ENCODE data around the gene SP2. TPM values are rescaled to one million over a fixed set of nuclear protein-coding genes. Genes with fewer than 3 reads are reported as not detected.

Gene SP2
- total and polyA plus RNA-seq, 2 of the 13 experiments (the other 11 are each of a cell fraction or from before 2014, with no cell fraction given) = 1.4 to 4.8 TPM

DNA sequence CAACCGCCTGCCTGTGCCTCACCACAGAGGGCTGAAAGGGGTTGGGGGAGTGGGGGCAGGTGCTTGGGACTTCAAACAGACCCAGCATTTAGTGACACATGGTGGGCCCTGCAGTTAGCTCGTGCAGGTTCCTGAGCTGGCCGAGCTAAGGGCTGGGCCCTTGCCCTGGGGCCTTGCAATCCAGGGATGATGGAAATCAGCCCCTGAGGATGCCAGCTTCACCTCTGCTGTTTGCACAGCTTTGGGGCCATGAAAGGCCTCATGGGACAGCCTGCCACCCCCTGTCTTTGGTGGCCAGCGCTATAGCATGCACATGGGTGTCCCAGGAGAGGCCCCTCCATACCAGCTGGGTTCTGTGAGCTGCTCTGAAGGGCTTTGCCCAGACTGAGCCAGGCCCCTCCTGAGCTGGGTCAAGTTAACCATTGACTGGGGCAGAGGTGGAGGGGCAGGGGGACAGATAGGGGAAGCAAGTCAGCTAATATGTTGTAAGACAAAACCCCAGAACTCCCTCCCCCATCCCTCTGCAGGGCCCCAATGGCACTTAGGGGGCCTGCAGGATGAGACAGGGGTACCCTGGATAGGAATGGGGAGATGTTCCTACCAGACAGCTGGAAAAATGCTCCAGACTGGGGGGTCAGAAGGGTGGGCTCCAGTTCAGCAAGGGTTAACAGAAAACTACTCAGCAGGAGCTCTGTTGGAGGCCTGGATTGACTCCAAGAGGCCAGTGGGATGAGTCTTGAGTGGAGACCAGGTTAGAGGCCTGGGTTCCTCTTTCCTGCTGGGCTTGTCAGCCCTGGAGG, 61.0 kb downstream of the SP2 start (continued):
- TF ChIP-seq SIN3B (IDR thresholded peaks at IDR 0.05; ENCODE audit: low read length) = no peak
- no peak for TF ChIP-seq ZNF224 (CRISPR knock-in tag; IDR thresholded peaks at IDR 0.05)
- TF ChIP-seq, protein P1, sequence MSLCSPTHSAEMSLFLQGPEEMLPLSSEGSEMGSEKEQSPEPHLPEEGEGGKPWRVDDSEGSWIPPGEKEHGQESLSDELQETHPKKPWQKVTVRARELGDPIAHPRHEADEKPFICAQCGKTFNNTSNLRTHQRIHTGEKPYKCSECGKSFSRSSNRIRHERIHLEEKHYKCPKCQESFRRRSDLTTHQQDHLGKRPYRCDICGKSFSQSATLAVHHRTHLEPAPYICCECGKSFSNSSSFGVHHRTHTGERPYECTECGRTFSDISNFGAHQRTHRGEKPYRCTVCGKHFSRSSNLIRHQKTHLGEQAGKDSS (CRISPR knock-in tag; IDR thresholded peaks at IDR 0.05; ENCODE audit: borderline replicate concordance, low read depth) = peak; percentile 66; the same call in 1 of the 2 replicates
- TF ChIP-seq BORCS8-MEF2B (CRISPR knock-in tag; IDR thresholded peaks at IDR 0.05) = no peak
- TF ChIP-seq SPEN (CRISPR knock-in tag; IDR thresholded peaks at IDR 0.05; ENCODE audit: low read depth) = 0 out of 2 replicates have a peak, but pooled peaks have one; percentile 42
- no peak for TF ChIP-seq JDP2 (CRISPR knock-in tag; IDR thresholded peaks at IDR 0.05; ENCODE audit: borderline replicate concordance)
- TF ChIP-seq, protein P2, sequence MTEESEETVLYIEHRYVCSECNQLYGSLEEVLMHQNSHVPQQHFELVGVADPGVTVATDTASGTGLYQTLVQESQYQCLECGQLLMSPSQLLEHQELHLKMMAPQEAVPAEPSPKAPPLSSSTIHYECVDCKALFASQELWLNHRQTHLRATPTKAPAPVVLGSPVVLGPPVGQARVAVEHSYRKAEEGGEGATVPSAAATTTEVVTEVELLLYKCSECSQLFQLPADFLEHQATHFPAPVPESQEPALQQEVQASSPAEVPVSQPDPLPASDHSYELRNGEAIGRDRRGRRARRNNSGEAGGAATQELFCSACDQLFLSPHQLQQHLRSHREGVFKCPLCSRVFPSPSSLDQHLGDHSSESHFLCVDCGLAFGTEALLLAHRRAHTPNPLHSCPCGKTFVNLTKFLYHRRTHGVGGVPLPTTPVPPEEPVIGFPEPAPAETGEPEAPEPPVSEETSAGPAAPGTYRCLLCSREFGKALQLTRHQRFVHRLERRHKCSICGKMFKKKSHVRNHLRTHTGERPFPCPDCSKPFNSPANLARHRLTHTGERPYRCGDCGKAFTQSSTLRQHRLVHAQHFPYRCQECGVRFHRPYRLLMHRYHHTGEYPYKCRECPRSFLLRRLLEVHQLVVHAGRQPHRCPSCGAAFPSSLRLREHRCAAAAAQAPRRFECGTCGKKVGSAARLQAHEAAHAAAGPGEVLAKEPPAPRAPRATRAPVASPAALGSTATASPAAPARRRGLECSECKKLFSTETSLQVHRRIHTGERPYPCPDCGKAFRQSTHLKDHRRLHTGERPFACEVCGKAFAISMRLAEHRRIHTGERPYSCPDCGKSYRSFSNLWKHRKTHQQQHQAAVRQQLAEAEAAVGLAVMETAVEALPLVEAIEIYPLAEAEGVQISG (CRISPR knock-in tag; IDR thresholded peaks at IDR 0.05) = peak; percentile 21; the same call in 1 of the 2 replicates
- no peak for TF ChIP-seq MED8 (CRISPR knock-in tag; IDR thresholded peaks at IDR 0.05; ENCODE audit: insufficient replicate concordance)
- no peak for TF ChIP-seq NCOR1 (IDR thresholded peaks at IDR 0.05; ENCODE audit: borderline replicate concordance, low read length)
- TF ChIP-seq ARHGAP35 (CRISPR knock-in tag; IDR thresholded peaks at IDR 0.05; ENCODE audit: borderline replicate concordance) = no peak
- TF ChIP-seq, protein P3, sequence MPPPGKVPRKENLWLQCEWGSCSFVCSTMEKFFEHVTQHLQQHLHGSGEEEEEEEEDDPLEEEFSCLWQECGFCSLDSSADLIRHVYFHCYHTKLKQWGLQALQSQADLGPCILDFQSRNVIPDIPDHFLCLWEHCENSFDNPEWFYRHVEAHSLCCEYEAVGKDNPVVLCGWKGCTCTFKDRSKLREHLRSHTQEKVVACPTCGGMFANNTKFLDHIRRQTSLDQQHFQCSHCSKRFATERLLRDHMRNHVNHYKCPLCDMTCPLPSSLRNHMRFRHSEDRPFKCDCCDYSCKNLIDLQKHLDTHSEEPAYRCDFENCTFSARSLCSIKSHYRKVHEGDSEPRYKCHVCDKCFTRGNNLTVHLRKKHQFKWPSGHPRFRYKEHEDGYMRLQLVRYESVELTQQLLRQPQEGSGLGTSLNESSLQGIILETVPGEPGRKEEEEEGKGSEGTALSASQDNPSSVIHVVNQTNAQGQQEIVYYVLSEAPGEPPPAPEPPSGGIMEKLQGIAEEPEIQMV (CRISPR knock-in tag; IDR thresholded peaks at IDR 0.05; ENCODE audit: low read depth) = 0 out of 2 replicates have a peak, but pooled peaks have one; percentile 56
- TF ChIP-seq ZNF619 (CRISPR knock-in tag; IDR thresholded peaks at IDR 0.05) = peak; percentile 76
- TF ChIP-seq PLRG1 (conservative IDR thresholded peaks at IDR 0.05) = no peak
- no peak for TF ChIP-seq FOSL1 (CRISPR knock-in tag; IDR thresholded peaks at IDR 0.05; ENCODE audit: borderline replicate concordance)
- TF ChIP-seq, protein P4, sequence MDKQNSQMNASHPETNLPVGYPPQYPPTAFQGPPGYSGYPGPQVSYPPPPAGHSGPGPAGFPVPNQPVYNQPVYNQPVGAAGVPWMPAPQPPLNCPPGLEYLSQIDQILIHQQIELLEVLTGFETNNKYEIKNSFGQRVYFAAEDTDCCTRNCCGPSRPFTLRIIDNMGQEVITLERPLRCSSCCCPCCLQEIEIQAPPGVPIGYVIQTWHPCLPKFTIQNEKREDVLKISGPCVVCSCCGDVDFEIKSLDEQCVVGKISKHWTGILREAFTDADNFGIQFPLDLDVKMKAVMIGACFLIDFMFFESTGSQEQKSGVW (CRISPR knock-in tag; IDR thresholded peaks at IDR 0.05; ENCODE audit: borderline replicate concordance) = no peak
- TF ChIP-seq, protein P5, sequence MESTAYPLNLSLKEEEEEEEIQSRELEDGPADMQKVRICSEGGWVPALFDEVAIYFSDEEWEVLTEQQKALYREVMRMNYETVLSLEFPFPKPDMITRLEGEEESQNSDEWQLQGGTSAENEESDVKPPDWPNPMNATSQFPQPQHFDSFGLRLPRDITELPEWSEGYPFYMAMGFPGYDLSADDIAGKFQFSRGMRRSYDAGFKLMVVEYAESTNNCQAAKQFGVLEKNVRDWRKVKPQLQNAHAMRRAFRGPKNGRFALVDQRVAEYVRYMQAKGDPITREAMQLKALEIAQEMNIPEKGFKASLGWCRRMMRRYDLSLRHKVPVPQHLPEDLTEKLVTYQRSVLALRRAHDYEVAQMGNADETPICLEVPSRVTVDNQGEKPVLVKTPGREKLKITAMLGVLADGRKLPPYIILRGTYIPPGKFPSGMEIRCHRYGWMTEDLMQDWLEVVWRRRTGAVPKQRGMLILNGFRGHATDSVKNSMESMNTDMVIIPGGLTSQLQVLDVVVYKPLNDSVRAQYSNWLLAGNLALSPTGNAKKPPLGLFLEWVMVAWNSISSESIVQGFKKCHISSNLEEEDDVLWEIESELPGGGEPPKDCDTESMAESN (CRISPR knock-in tag; conservative IDR thresholded peaks at IDR 0.05) = no peak
- TF ChIP-seq U2AF2 (IDR thresholded peaks at IDR 0.05; ENCODE audit: low read depth, low read length) = no peak
- TF ChIP-seq RXRA (CRISPR knock-in tag; IDR thresholded peaks at IDR 0.05) = peak; percentile 39; the same call in 1 of the 2 replicates
- no peak for TF ChIP-seq ZNF670 (CRISPR knock-in tag; IDR thresholded peaks at IDR 0.05; ENCODE audit: borderline replicate concordance)

Measured in HepG2 (cell line).